Measurements from ENCODE around the gene PLOD2.
"Not testable (repeated sequence)": the region's sequence is repeated elsewhere in the genome, so short reads cannot be mapped to it uniquely, and the experiment has no call there.

DNA sequence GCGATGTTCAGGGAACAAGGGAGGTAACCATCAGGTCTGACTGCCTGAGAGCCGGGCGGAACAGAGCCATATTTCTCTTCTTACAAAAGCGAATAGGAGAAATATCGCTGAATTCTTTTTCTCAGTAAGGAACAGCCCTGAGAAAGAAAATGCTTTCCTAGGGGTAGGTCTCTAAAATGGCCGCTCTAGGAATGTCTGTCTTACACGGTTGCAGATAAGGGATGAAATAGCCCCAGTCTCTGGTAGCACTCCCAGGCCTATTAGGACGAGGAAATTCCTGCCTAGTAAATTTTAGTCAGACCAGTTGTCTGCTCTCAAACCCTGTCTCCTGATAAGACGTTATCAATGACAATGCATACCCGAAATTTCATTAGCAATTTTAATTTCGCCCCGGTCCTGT is 47.2 kb downstream of the PLOD2 start:
- TF ChIP-seq POLR2A (IDR thresholded peaks at IDR 0.05; ENCODE audit: low read depth, low read length); CEBPB (IDR thresholded peaks at IDR 0.05; ENCODE audit: low read depth, low read length); RAD21 (IDR thresholded peaks at IDR 0.05; ENCODE audit: low read length); MXI1 (IDR thresholded peaks at IDR 0.05; ENCODE audit: borderline replicate concordance, low read depth, low read length): not testable (repeated sequence)

Measured in IMR-90 (cell line).